Measurements from ENCODE around the gene RFX4. TPM values are rescaled to one million over a fixed set of nuclear protein-coding genes. Genes with fewer than 3 reads are reported as not detected.

RFX4 gene
- polyA plus RNA-seq, 1 donor (not counting 4 experiments of a cell fraction or from before 2014, with no cell fraction given): not detected

DNA sequence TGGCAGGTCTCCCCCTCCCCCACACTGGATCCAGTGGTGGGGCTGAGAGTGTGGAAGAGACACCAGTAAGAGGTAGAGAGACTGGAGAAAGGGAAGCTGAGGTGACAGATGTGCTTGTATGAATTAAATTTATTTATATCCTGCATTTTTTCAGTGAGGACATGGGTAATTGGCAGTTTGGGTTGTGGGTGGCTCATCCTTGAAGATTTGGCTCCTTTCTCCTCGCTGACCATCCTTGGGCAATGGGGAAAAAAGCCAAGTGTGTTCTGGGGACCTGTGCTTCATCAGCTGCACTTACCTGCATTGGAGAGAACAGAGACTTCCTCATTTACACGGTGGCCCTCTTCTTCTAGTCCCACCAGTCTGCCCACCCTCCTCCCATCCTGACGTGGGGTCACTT, 86.4 kb downstream of the RFX4 start:
- Histone ChIP-seq H3K9me3 (ENCODE audit: control insufficient read depth, low read depth, low read length) (no peaks in the 10 kb centered on the region), H3K4me1 (ENCODE audit: control insufficient read depth, extremely low read depth, insufficient read depth, low read length) (no peaks in the 10 kb centered on the region), H3K79me2 (ENCODE audit: control insufficient read depth, insufficient read depth, low read length) (no peaks in the 10 kb centered on the region), H3K4me2 (ENCODE audit: control insufficient read depth, extremely low read depth, insufficient read depth, low read depth, low read length) (no peak overlapping the region), H3K27me3 (ENCODE audit: control insufficient read depth, extremely low read depth, insufficient read depth, low read length) (peaks cover 25% of the 10 kb centered on the region), H3K4me3 (ENCODE audit: control insufficient read depth in 2 of 3, extremely low read depth in 1 of 3, insufficient read depth in 2 of 3, low read depth in 1 of 3, low read length in 3 of 3) (no peak overlapping the region), H3K36me3 (ENCODE audit: control insufficient read depth in 2 of 2, extremely low read depth in 1 of 2, insufficient read depth in 2 of 2, low read length in 2 of 2) (no peaks in the 10 kb centered on the region), H3K9ac (ENCODE audit: control insufficient read depth, extremely low read depth, insufficient read depth, low read length) (no peak overlapping the region), H4K20me1 (ENCODE audit: control insufficient read depth, extremely low read depth, insufficient read depth, low read length) (no peaks in the 10 kb centered on the region), H3K27ac (ENCODE audit: control insufficient read depth, insufficient read depth, low read length) (no peak overlapping the region), H3K9me1 (ENCODE audit: control insufficient read depth, extremely low read depth, insufficient read depth, low read length) (no peaks in the 10 kb centered on the region), H2AFZ (ENCODE audit: control insufficient read depth, low read length) (no peak overlapping the region)
- DNase-seq (ENCODE audit: low read depth, low spot score): no peak
- dilution Hi-C loops (cut with MboI; ENCODE audit: extremely low pct_ligation_motif_present, low sequenced_read_pairs): no loop called here
- no peak for FAIRE-seq
- no peak for TF ChIP-seq EZH2 (IDR thresholded peaks at IDR 0.05; ENCODE audit: low read length)
- TF ChIP-seq CTCF (optimal IDR thresholded peaks at IDR 0.05 in 1 of 3, IDR thresholded peaks at IDR 0.05 in 1 of 3, conservative IDR thresholded peaks at IDR 0.05 in 1 of 3; ENCODE audit: extremely low read depth in 1 of 3, insufficient read depth in 2 of 3, low read length in 3 of 3): no peak

- Histone ChIP-seq H3K4me3 (ENCODE audit: control insufficient read depth in 2 of 3, extremely low read depth in 1 of 3, insufficient read depth in 2 of 3, low read depth in 1 of 3, low read length in 3 of 3) (no peak overlapping the region), H3K4me1 (ENCODE audit: control insufficient read depth, extremely low read depth, insufficient read depth, low read length) (no peaks in the 10 kb centered on the region), H3K4me2 (ENCODE audit: control insufficient read depth, extremely low read depth, insufficient read depth, low read depth, low read length) (no peak overlapping the region), H3K9me1 (ENCODE audit: control insufficient read depth, extremely low read depth, insufficient read depth, low read length) (no peaks in the 10 kb centered on the region), H3K9me3 (ENCODE audit: control insufficient read depth, low read depth, low read length) (no peaks in the 10 kb centered on the region), H3K79me2 (ENCODE audit: control insufficient read depth, insufficient read depth, low read length) (no peaks in the 10 kb centered on the region), H3K27me3 (ENCODE audit: control insufficient read depth, extremely low read depth, insufficient read depth, low read length) (peaks cover 25% of the 10 kb centered on the region), H3K36me3 (ENCODE audit: control insufficient read depth in 2 of 2, extremely low read depth in 1 of 2, insufficient read depth in 2 of 2, low read length in 2 of 2) (no peaks in the 10 kb centered on the region), H4K20me1 (ENCODE audit: control insufficient read depth, extremely low read depth, insufficient read depth, low read length) (no peaks in the 10 kb centered on the region), H3K27ac (ENCODE audit: control insufficient read depth, insufficient read depth, low read length) (no peak overlapping the region), H3K9ac (ENCODE audit: control insufficient read depth, extremely low read depth, insufficient read depth, low read length) (no peak overlapping the region), H2AFZ (ENCODE audit: control insufficient read depth, low read length) (no peak overlapping the region)
- TF ChIP-seq EZH2 (IDR thresholded peaks at IDR 0.05; ENCODE audit: low read length): no peak
- FAIRE-seq (no peak), DNase-seq (ENCODE audit: low read depth, low spot score) (no peak)
- dilution Hi-C loops (cut with MboI; ENCODE audit: extremely low pct_ligation_motif_present, low sequenced_read_pairs): no loop called here
Measured at GRCh38 chr12:106670131-106670530, 87.3 kb downstream of the RFX4 start.

DNA sequence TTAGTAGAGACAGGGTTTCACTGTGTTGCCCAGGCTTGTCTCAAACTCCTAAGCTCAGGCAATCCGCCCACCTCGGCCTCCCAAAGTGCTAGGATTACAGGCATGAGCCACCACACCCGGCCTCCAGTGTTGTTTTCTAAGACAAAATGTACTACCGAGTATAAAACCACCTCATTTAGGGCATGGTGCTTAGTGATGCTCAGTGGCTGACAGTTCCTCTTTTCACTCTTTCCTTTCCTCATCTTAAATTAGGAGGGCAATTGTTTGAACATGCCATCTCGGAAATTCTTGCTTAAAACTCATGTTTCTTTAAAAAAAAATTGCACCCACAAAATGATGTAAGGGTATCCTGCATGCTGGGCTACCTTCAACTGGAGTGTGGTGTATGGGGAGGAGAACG, 89.0 kb downstream of the RFX4 start:
- no peak for TF ChIP-seq EZH2 (IDR thresholded peaks at IDR 0.05; ENCODE audit: low read length)
- TF ChIP-seq CTCF (optimal IDR thresholded peaks at IDR 0.05 in 1 of 3, IDR thresholded peaks at IDR 0.05 in 1 of 3, conservative IDR thresholded peaks at IDR 0.05 in 1 of 3; ENCODE audit: extremely low read depth in 1 of 3, insufficient read depth in 2 of 3, low read length in 3 of 3): no peak
- Histone ChIP-seq H3K9me3 (ENCODE audit: control insufficient read depth, low read depth, low read length) (no peaks in the 10 kb centered on the region), H3K36me3 (ENCODE audit: control insufficient read depth in 2 of 2, extremely low read depth in 1 of 2, insufficient read depth in 2 of 2, low read length in 2 of 2) (no peaks in the 10 kb centered on the region), H4K20me1 (ENCODE audit: control insufficient read depth, extremely low read depth, insufficient read depth, low read length) (no peaks in the 10 kb centered on the region), H3K79me2 (ENCODE audit: control insufficient read depth, insufficient read depth, low read length) (no peaks in the 10 kb centered on the region), H3K4me1 (ENCODE audit: control insufficient read depth, extremely low read depth, insufficient read depth, low read length) (no peaks in the 10 kb centered on the region), H3K9me1 (ENCODE audit: control insufficient read depth, extremely low read depth, insufficient read depth, low read length) (no peaks in the 10 kb centered on the region), H3K27ac (ENCODE audit: control insufficient read depth, insufficient read depth, low read length) (no peak overlapping the region), H3K27me3 (ENCODE audit: control insufficient read depth, extremely low read depth, insufficient read depth, low read length) (peaks cover 22% of the 10 kb centered on the region), H3K9ac (ENCODE audit: control insufficient read depth, extremely low read depth, insufficient read depth, low read length) (no peak overlapping the region), H2AFZ (ENCODE audit: control insufficient read depth, low read length) (no peak overlapping the region), H3K4me3 (ENCODE audit: control insufficient read depth in 2 of 3, extremely low read depth in 1 of 3, insufficient read depth in 2 of 3, low read depth in 1 of 3, low read length in 3 of 3) (no peak overlapping the region), H3K4me2 (ENCODE audit: control insufficient read depth, extremely low read depth, insufficient read depth, low read depth, low read length) (no peak overlapping the region)
- FAIRE-seq (no peak), DNase-seq (ENCODE audit: low read depth, low spot score) (no peak)
- dilution Hi-C loops (cut with MboI; ENCODE audit: extremely low pct_ligation_motif_present, low sequenced_read_pairs): no loop called here

Measured in keratinocyte (primary cell).